AG10803 (cell line): ENCODE data around the gene ELK1.
A peak's percentile ranks its signal among the peaks of the same experiment; 100 is the strongest.
"Not testable (repeated sequence)": the region's sequence is repeated elsewhere in the genome, so short reads cannot be mapped to it uniquely, and the experiment has no call there.

ENCODE experiments used
- DNase-seq: peaks from one replicate; pipeline ENCODE4 v3.0.0; 2010; ENCODE audit warnings: low read depth
- H3K4me3 ChIP-seq: 2 replicates; pipeline ENCODE4 v1.5.1; 2011; ENCODE audit warnings: mild to moderate bottlenecking, low read length, control low read depth
- TF ChIP-seq, protein P1 (sequence below): conservative IDR thresholded peaks from 2 replicates; pipeline ENCODE4 v1.5.1; 2011; ENCODE audit warnings: mild to moderate bottlenecking, low read length, control low read depth, inconsistent platforms

ELK1 gene, protein sequence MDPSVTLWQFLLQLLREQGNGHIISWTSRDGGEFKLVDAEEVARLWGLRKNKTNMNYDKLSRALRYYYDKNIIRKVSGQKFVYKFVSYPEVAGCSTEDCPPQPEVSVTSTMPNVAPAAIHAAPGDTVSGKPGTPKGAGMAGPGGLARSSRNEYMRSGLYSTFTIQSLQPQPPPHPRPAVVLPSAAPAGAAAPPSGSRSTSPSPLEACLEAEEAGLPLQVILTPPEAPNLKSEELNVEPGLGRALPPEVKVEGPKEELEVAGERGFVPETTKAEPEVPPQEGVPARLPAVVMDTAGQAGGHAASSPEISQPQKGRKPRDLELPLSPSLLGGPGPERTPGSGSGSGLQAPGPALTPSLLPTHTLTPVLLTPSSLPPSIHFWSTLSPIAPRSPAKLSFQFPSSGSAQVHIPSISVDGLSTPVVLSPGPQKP

DNA sequence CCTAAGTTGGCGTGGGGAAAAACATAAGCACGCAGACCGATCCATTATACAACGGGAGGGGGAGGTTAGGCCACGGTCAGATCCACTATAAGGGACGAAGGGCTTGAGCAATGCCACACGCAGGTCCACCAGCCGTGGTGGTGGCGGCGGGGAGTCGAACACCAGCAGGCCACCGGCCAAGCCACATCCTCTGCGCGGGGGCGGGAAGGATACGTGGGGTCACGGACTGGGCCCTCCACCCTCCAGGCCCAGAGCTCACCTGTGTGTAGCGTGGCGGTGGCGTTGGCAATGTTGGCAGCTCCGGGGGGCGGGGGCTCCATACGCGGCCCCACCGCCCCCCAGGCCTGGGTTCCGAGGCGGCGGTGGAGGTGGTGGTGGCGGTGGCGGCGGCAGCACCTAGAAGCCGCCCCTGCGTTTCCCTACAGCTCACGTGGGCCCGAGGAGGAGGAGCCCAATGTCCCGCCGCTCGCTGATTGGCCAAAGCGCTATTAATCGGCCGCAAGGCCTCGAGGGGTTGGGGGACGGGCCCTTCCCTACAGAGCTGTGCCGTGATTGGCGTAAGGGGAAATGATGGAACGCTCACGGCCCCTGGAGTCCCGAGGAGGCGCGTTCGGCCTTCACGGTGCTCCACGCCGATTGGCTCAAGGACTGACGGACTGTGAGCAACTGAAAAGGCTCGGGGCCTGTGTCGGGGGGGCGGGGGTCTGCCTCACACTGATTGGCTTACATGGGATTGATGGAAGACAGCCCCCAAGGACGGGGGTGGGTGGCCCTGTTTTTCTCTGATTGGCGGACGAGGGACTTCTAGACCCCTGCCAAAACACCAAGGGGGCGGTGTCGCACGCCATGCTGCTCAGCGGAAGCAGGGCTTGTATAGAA is at the start of gene ELK1:
TSS of gene ELK1 (minus strand) at position 400 of the 879 bp plus-strand sequence. CDS start 9,122 bp downstream, outside the sequence.
- peak within 1 kb of the TSS; percentile 74 for H3K4me3 ChIP-seq
- peak; percentile 99 for DNase-seq
- TF ChIP-seq, protein P1, sequence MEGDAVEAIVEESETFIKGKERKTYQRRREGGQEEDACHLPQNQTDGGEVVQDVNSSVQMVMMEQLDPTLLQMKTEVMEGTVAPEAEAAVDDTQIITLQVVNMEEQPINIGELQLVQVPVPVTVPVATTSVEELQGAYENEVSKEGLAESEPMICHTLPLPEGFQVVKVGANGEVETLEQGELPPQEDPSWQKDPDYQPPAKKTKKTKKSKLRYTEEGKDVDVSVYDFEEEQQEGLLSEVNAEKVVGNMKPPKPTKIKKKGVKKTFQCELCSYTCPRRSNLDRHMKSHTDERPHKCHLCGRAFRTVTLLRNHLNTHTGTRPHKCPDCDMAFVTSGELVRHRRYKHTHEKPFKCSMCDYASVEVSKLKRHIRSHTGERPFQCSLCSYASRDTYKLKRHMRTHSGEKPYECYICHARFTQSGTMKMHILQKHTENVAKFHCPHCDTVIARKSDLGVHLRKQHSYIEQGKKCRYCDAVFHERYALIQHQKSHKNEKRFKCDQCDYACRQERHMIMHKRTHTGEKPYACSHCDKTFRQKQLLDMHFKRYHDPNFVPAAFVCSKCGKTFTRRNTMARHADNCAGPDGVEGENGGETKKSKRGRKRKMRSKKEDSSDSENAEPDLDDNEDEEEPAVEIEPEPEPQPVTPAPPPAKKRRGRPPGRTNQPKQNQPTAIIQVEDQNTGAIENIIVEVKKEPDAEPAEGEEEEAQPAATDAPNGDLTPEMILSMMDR = no peak

DNA sequence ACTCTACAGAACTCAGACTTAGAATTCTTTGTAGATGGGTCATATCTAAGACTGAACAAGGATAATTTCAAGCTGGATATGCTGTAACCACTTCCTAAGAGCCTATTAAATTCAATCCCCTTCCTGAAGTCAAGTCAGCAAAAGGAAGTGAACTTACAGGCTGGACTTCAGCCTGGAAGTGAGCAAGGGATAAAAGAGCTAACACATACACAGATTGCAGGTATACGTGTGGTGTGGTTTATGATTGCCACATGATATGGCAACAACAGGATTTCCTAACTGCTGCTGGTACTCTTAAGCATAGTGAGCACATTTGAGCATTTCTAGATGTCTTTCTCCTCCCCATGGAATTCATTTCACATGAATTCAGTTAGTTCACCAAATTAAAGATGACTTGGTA is 46.8 kb upstream of the ELK1 start:
- no peak overlapping the region for H3K4me3 ChIP-seq
- TF ChIP-seq, protein P1 = no peak
- DNase-seq = peak; percentile 11

DNA sequence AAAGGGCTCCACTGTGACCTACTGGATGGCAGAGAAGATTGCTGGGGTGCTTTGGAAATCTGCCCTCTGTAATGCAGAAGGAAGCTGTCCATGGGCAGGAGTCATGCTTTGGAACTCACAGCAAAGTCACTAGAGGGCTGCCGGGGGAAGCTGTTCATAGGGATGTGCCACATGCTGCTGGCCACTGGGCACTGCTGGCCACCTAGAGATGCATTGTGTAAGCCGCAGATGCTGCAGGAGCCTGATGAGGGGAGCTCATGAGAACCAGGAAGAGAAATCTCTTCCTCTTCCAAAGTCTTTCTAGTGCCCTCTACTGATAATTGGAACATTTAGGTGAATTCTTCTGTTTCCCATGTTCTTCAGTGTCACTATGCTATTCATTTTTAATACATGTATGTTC is 39.8 kb upstream of the ELK1 start:
- TF ChIP-seq, protein P1 = 0 out of 2 replicates have a peak, but pooled peaks have one; percentile 13
- DNase-seq = peak; percentile 26
- no peak overlapping the region for H3K4me3 ChIP-seq

DNA sequence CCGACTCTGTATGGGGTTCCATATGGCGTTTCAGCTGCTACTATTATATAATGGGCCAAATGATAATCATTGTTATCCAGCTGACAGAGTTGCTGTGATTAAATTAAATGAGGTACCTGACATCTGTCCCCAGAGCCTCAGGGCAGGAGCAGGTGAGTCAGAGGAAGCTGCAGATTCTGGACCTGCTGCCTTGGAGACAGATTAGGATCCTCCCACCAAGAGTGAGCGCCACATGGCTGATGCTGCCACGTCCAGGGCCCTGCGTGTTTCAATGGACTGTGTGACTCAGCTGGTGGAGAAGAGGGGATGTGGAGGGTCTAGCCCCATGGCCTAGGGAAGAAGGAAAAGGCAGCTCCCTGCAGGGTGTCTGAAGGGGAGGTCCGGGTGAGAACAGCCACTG is 36.9 kb upstream of the ELK1 start:
- no peak for DNase-seq
- TF ChIP-seq, protein P1 = no peak
- H3K4me3 ChIP-seq = no peak overlapping the region

DNA sequence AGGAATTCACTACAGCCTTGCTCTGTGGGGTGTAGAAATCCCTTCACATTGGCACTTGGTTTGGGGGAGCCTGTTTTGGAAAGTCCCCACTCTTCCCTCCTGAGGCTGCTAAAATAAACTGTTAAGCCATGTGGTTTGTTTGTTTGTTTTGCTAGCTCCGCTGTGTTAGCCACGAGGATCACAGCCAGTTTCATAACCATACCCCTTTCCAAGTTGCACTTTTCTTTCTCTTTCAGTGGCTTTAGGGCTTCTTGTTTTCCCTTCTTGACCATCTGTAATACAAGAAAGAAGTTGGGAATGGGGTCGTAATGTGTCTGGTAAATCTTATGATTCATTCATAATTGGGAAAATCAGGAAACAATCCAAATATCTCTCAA is 33.5 kb upstream of the ELK1 start:
- TF ChIP-seq, protein P1 = no peak
- no peak for DNase-seq
- H3K4me3 ChIP-seq = no peak overlapping the region

DNA sequence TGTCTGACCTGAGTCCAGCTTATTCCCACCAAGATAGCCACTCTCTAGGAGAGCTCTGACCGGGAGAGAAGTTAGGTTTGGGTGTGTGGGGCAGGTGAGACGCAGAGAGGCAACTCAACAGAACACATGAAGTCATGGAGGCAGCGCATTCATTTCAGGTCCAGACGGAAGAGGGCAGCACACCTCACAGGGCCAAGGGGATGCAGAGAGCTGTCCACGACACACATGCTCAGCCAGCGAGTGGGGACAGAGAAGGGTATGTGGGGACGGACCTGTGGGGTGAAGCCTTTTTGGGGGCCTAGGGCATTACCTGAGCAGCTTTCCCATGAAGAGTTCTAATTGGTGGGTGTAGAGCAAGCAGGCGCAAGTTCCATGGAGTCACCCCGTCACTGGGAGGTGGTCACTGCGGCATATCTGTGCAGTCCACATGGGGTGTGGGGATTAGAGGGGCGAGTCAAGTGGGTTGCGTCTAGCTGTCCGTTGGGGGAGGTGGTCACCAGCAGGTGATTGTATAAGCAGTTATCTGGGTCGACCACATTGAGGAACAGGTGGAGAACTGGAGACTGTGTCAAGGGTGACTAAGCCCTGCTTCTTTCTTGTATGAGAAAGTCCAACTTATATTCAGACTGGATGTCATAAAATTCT is 32.9 kb upstream of the ELK1 start:
- TF ChIP-seq, protein P1 = no peak
- no peak for DNase-seq
- no peak overlapping the region for H3K4me3 ChIP-seq

DNA sequence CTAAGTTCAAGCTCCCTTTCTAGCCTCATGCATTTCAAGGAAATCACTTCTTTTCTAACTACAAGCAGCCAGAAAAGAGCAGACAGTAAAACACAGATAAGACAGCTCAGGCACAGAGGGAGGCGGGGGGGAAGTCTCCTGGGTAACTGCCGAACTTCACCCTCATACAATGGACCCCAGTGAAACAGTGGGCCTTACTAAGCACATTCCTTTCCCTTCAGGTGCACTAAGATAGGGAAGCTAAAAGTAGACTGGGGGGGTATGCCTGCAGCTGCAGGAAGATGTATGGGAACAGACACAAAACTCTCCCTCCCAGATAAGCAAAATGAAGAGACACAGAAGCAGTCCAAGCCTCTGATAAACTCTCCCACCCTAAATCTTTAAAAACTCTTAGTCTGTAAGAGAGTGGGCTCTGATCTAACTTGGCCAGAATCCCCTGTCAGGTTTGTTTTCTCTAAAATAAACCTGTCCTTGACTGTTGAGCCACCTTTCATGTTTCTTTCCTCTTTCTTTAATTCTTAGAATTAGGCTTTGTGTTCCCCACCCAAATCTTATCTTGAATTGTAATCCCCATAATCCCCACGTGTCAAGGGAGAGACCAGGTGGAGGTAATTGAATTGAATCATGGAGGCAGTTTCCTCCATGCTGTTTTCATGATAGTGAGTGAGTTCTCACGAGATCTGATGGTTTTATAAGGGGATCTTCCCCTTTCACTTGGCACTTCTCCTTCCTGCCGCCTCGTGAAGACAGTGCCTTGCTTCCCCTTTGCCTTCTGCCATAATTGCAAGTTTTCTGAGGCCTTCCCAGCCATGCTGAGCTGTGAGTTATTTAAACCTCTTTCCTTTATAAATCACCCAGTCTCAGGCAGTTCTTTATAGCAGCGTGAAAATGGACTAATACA is 25.8 kb upstream of the ELK1 start:
- not testable (repeated sequence) for DNase-seq, H3K4me3 ChIP-seq
